ENCODE results near the gene FGD4. TPM values are rescaled to one million over a fixed set of nuclear protein-coding genes. Genes with fewer than 3 reads are reported as not detected.

Gene FGD4
- total RNA-seq, 1 experiment from 2014 or later = 3.1 TPM

GRCh38 chr12:32440120-32440865 is 40.9 kb downstream of the FGD4 start:
- Histone ChIP-seq H3K27me3 (no peaks in the 10 kb centered on the region), H3K36me3 (no peaks in the 10 kb centered on the region), H3K9me3 (no peaks in the 10 kb centered on the region), H3K4me3 (no peak overlapping the region)
- no peak for DNase-seq

GRCh38 chr12:32443491-32443890 is 44.1 kb downstream of the FGD4 start:
- H3K9me3 ChIP-seq = no peaks in the 10 kb centered on the region
- no peaks in the 10 kb centered on the region for H3K36me3 ChIP-seq
- no peak for DNase-seq
- no peaks in the 10 kb centered on the region for H3K27me3 ChIP-seq
- no peak overlapping the region for H3K4me3 ChIP-seq

- no peaks in the 10 kb centered on the region for H3K36me3 ChIP-seq
- H3K9me3 ChIP-seq = no peaks in the 10 kb centered on the region
- H3K4me3 ChIP-seq = no peak overlapping the region
- H3K27me3 ChIP-seq = no peaks in the 10 kb centered on the region
- peak; percentile 8 for DNase-seq
Measured at GRCh38 chr12:32444895-32445294, 45.5 kb downstream of the FGD4 start.

DNA sequence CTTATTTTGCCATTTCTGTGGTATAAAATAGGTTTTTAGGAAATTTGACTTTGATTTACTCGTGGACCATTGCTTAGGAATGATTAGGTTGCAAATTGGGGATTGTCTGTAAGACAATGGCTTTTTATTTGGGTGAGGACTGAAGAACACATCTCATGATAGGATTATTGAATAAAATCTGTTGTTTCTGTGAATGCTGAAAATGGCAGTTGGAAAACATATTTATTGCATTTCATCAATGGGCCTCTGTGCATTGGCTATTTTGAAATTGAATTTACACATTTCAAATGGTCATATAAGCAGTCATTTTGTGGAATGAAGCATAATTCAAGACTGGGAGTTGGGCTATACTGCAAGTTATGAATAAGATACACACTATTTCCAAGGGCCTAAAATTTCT is 46.0 kb downstream of the FGD4 start:
- no peak for DNase-seq
- no peaks in the 10 kb centered on the region for H3K27me3 ChIP-seq
- no peak overlapping the region for H3K4me3 ChIP-seq
- no peaks in the 10 kb centered on the region for H3K36me3 ChIP-seq
- no peaks in the 10 kb centered on the region for H3K9me3 ChIP-seq

DNA sequence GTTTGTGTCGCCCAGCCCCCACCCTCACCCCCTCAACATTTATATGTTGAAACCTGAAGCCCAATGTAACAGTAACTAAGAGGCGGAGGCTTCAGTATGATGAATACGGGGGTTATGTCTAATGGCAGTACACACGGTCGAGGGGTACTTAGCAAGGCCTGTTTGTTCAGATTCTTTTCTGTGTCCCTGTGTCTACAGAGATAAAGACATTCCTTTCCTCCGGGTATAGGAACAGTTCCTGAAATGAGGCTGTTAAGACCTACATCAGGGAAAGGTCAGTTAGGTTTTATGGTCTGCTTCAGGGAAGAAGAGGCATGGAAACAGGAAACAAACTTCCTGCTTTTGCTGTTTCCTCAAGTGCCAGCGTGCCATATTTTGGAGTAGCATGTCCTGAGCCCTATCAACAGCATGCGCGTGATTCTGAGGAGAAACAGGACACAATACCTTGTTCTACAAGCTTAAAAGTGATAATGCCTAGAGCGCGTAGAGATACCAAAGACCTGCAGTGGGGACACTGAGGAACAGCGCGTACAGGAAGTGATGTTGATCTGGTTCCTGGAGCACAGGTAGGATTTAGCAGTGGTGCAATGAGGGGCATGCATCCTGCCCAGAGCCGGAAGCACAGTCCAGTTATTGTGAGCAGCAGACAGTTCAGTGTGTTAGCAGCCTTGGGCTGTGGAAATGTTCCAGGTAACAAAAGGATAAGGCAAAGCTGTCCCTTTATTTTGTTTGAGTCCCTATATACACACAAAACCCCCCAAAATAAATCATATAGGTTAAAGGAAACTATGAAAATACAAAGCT is 47.2 kb downstream of the FGD4 start:
- no peaks in the 10 kb centered on the region for H3K36me3 ChIP-seq
- no peak overlapping the region for H3K4me3 ChIP-seq
- no peak for DNase-seq
- no peaks in the 10 kb centered on the region for H3K27me3 ChIP-seq
- no peaks in the 10 kb centered on the region for H3K9me3 ChIP-seq

- no peaks in the 10 kb centered on the region for H3K36me3 ChIP-seq
- H3K9me3 ChIP-seq = no peaks in the 10 kb centered on the region
- H3K27me3 ChIP-seq = no peaks in the 10 kb centered on the region
- DNase-seq = no peak
- no peak overlapping the region for H3K4me3 ChIP-seq
Measured at GRCh38 chr12:32448586-32448985, 49.2 kb downstream of the FGD4 start.

- Histone ChIP-seq H3K9me3 (no peaks in the 10 kb centered on the region), H3K36me3 (no peaks in the 10 kb centered on the region), H3K4me3 (no peak overlapping the region), H3K27me3 (no peaks in the 10 kb centered on the region)
- DNase-seq = no peak
Measured at GRCh38 chr12:32450363-32450762, 51.0 kb downstream of the FGD4 start.

DNA sequence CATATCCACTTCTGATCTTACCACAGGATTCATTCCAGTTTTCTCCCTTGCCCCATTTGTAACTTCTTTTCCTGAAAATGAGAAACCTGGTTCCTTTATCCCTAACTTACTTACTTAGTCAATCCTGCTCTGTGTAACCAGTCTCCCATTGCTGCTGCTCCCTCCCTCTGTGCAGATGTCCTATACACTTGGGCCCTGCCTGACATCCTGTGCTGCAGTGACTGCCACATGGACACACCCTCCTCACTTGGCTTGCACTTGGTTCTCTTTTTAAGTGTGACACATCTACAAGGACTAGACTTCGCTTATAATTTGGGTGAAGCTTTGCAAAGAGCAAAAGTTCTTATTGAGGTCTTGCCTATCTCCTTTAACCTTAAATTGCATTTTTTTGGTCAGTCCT is 51.4 kb downstream of the FGD4 start:
- H3K27me3 ChIP-seq = no peaks in the 10 kb centered on the region
- no peak overlapping the region for H3K4me3 ChIP-seq
- no peaks in the 10 kb centered on the region for H3K9me3 ChIP-seq
- H3K36me3 ChIP-seq = no peaks in the 10 kb centered on the region
- DNase-seq = no peak

- H3K27me3 ChIP-seq = no peaks in the 10 kb centered on the region
- H3K36me3 ChIP-seq = no peaks in the 10 kb centered on the region
- H3K4me3 ChIP-seq = no peak overlapping the region
- H3K9me3 ChIP-seq = no peaks in the 10 kb centered on the region
- DNase-seq = no peak
Measured at GRCh38 chr12:32451816-32452215, 52.5 kb downstream of the FGD4 start.

DNA sequence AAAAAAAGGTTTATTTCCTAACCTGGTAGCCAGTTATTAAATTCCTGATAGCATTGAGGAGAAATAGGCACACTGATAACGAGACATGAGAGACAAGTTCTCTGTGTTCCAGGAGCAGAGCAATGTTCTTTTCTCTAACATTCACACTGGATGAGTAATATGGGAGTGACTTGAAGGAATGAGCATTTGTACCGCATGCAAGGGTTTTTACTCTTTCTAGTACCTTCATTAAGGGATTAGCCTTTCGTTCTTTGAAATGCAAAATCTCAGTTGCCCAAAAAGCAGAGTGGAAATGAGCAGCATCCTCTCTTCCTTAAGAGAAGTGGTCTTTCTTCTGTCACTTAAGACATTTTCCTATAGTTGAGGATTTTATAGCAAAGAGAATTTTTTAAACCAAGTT is 54.7 kb downstream of the FGD4 start:
- no peaks in the 10 kb centered on the region for H3K9me3 ChIP-seq
- no peaks in the 10 kb centered on the region for H3K27me3 ChIP-seq
- DNase-seq = no peak
- H3K36me3 ChIP-seq = no peaks in the 10 kb centered on the region
- H3K4me3 ChIP-seq = no peak overlapping the region

- Histone ChIP-seq H3K27me3 (no peaks in the 10 kb centered on the region), H3K36me3 (no peaks in the 10 kb centered on the region), H3K9me3 (no peaks in the 10 kb centered on the region), H3K4me3 (no peak overlapping the region)
- DNase-seq = no peak
Measured at GRCh38 chr12:32454866-32455265, 55.5 kb downstream of the FGD4 start.

GRCh38 chr12:32455607-32456071 is 56.3 kb downstream of the FGD4 start:
- Histone ChIP-seq H3K9me3 (no peaks in the 10 kb centered on the region), H3K36me3 (no peaks in the 10 kb centered on the region), H3K4me3 (peak overlapping the region; percentile 20), H3K27me3 (no peaks in the 10 kb centered on the region)
- DNase-seq = no peak

- no peaks in the 10 kb centered on the region for H3K27me3 ChIP-seq
- no peaks in the 10 kb centered on the region for H3K36me3 ChIP-seq
- no peak for DNase-seq
- H3K9me3 ChIP-seq = no peaks in the 10 kb centered on the region
- no peak overlapping the region for H3K4me3 ChIP-seq
Measured at GRCh38 chr12:32457251-32458025, 58.1 kb downstream of the FGD4 start.

GRCh38 chr12:32460638-32461037 is 61.3 kb downstream of the FGD4 start:
- Histone ChIP-seq H3K4me3 (no peak overlapping the region), H3K36me3 (no peaks in the 10 kb centered on the region), H3K27me3 (no peaks in the 10 kb centered on the region), H3K9me3 (no peaks in the 10 kb centered on the region)
- DNase-seq = no peak

DNA sequence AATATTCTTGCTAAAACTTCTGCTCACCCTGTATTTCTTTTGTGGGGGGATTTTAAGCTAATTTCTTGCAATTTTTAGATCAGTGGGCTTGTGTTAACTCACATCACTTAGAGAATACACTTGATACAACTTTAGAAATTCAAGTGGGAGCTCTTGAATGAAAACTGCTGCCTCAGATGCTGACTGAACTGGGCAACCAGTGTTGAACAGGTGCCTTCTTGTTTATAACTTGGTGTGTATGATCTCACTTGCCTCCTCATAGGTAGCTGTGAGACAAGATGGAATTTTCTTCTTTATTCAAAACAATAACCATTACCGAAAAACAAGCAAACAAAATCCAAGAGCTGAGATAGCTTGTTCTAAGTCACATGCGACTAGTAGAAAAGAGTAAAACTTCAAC is 63.5 kb downstream of the FGD4 start:
- no peak for DNase-seq
- Histone ChIP-seq H3K27me3 (no peaks in the 10 kb centered on the region), H3K4me3 (no peak overlapping the region), H3K9me3 (no peaks in the 10 kb centered on the region), H3K36me3 (no peaks in the 10 kb centered on the region)

- DNase-seq = no peak
Measured at GRCh38 chr12:32466187-32466586, 66.8 kb downstream of the FGD4 start.

DNA sequence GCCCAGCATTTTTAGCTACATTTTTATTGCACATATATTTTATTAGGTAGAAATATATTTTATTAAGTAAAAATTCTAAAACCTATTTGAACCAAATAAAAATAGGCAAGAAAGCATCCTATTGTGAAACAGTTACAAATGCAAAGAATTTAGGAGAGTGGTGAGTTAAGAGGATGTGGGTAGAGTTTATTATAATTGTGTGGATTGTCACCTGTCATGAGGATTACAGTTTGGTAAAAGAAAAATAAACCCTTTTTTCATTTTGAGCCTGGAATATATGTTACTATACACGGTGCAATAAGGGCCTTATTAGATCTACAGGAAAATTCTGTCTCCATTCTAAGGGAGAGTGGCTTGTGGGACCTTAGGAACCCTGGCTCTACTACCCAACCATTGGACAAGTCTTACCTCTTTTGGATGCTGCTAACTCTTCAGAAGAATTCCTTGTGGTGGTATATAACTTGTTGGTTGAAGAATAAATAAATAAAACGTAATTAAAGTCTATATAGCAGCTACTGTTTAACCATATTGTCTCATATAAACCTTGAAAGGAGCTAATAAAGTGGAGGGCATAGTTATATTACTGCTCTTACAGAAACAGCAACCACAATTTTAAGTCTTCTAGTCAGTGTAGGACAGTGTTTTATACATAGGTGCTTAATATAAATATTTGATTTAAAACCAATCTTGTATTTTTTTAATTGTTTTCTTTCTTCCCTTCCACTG is 67.8 kb downstream of the FGD4 start:
- H3K4me3 ChIP-seq = no peak overlapping the region
- no peaks in the 10 kb centered on the region for H3K9me3 ChIP-seq
- DNase-seq = no peak
- no peaks in the 10 kb centered on the region for H3K36me3 ChIP-seq
- no peaks in the 10 kb centered on the region for H3K27me3 ChIP-seq

More at GRCh38 chr12:32466187-32466586, 66.8 kb downstream of the FGD4 start:
- Histone ChIP-seq H3K4me3 (no peak overlapping the region), H3K9me3 (no peaks in the 10 kb centered on the region), H3K36me3 (no peaks in the 10 kb centered on the region), H3K27me3 (no peaks in the 10 kb centered on the region)

Measured in MG63 (cell line).